Motor neuron (in vitro differentiated cells): Measurements from ENCODE around the gene PIK3C2A. TPM values are rescaled to one million over a fixed set of nuclear protein-coding genes. Genes with fewer than 3 reads are reported as not detected.
"Not testable (repeated sequence)": the region's sequence is repeated elsewhere in the genome, so short reads cannot be mapped to it uniquely, and the experiment has no call there.

Experiments
- ATAC-seq, 8 experiments: fragments of 200-7000 bp; cut with Tn5 transposase; replicated peaks in 6 of 8; 2 replicates each; pipeline ENCODE4 v1.8.0; 2021; ENCODE audit warnings: mild to moderate bottlenecking in 8 of 8, moderate library complexity in 8 of 8
- H3K27ac ChIP-seq, 2 donors: fragments of 250-450 bp; sonication (Bioruptor Pico); 2 replicates each; pipeline ENCODE4 v1.9.0; 2021; ENCODE audit warnings: antibody characterized with exemption in 2 of 2, mild to moderate bottlenecking in 2 of 2, moderate library complexity in 1 of 2
- H3K4me1 ChIP-seq, 2 donors: fragments of 250-450 bp; sonication (Bioruptor Pico); replicated peaks in 1 of 2; 2 replicates each; pipeline ENCODE4 v1.6.1; 2021; ENCODE audit warnings: antibody characterized with exemption in 2 of 2, mild to moderate bottlenecking in 2 of 2, moderate library complexity in 1 of 2
- H3K4me3 ChIP-seq, 5 donors: fragments of 250-450 bp; sonication (Bioruptor Pico); 2 replicates each; pipeline ENCODE4 v1.9.0; 2021; ENCODE audit warnings: antibody characterized with exemption in 5 of 5, mild to moderate bottlenecking in 5 of 5, moderate library complexity in 4 of 5
- WGBS, 10 experiments: fragments of 450-650 bp; shearing (Covaris generic); methylation state at CpG; one replicate each; pipeline ENCODE4 v1.0.0; 2022; 5-methylcytosine and 5-hydroxymethylcytosine counted together
- in situ Hi-C, 9 experiments: fragments of 400-800 bp; cut with MboI; loops; one replicate each; pipeline ENCODE4 v1.15.0; 2021; ENCODE audit warnings: low sequenced_read_pairs in 9 of 9, low pct_unique_long_range_greater_than_20kb in 2 of 9; ENCODE audit not compliant: unreplicated experiment in 9 of 9
- total RNA-seq, 8 experiments: library from RNA; unstranded; fragments of 300-600 nt; gene quantifications; 2 replicates each; pipeline versions ENCODE4 v1.2.3 to v1.2.4, GENCODE V29; 2022

PIK3C2A gene
- total RNA-seq, result 10 to 100 TPM; 25.0 to 68.5 (median 35.1) TPM

GRCh38 chr11:17207317-17208256 is at the start of gene PIK3C2A:
PIK3C2A (minus strand) TSS chr11:17207986; CDS start chr11:17169741, 38,245 bp downstream.
- H3K4me1 ChIP-seq, result peaks cover 5 to 7% of the 10 kb centered on the region in 2 donors
- peak within 1 kb of the TSS; percentile 78 to 97 (median 95) for H3K4me3 ChIP-seq
- peak; percentile 88 to 96 (median 94) for ATAC-seq
- in situ Hi-C loops, result no loop called here
- peak within 1 kb of the TSS; percentile 94 for H3K27ac ChIP-seq
- WGBS, 10 experiments, result 0 to 10% (median 0%) methylated on average over 1 to 11 of the region's 72 CpGs; no CpG with 5 or more reads in 4 of the 10 experiments

GRCh38 chr11:17257196-17257595 is 49.4 kb upstream of the PIK3C2A start:
- WGBS, 10 experiments, result 11 to 100% methylated on average over 1 of the region's 1 CpG; no CpG with 5 or more reads in 8 of the 10 experiments
- Histone ChIP-seq H3K4me3 (no peak overlapping the region), H3K27ac (no peak overlapping the region), H3K4me1 (no peaks in the 10 kb centered on the region)
- ATAC-seq, result peak in 6 of 8 experiments; percentile 41 to 92 (median 76)
- in situ Hi-C loops, result no loop called here

GRCh38 chr11:17256512-17256911 is 48.7 kb upstream of the PIK3C2A start:
- Histone ChIP-seq H3K4me1 (no peaks in the 10 kb centered on the region), H3K27ac (no peak overlapping the region), H3K4me3 (no peak overlapping the region)
- in situ Hi-C loops, result no loop called here
- ATAC-seq, result peak in 6 of 8 experiments; percentile 38 to 82 (median 60)
- 0 to 100% (median 85%) methylated on average over 1 to 3 of the region's 3 CpGs; no CpG with 5 or more reads in 2 of the 10 experiments for WGBS, 10 experiments

- no peak overlapping the region for H3K27ac ChIP-seq
- H3K4me1 ChIP-seq, result no peaks in the 10 kb centered on the region
- in situ Hi-C loops, result no loop called here
- no peak overlapping the region for H3K4me3 ChIP-seq
- 0 to 100% (median 80%) methylated on average over 1 to 4 of the region's 4 CpGs; no CpG with 5 or more reads in 1 of the 10 experiments for WGBS, 10 experiments
- ATAC-seq, result no peak
Measured at GRCh38 chr11:17252704-17253103, 44.9 kb upstream of the PIK3C2A start.

GRCh38 chr11:17250561-17251350 is 43.0 kb upstream of the PIK3C2A start:
- ATAC-seq, result peak in 1 of 8 experiments; percentile 26

GRCh38 chr11:17244046-17244445 is 36.3 kb upstream of the PIK3C2A start:
- in situ Hi-C loops, result loop anchor here in 3 of 9 experiments (25.0 kb wide), 1 partner anchor 268 kb away; no protein-coding TSS in a partner anchor
- 0 to 100% (median 43%) methylated on average over 1 to 2 of the region's 2 CpGs; no CpG with 5 or more reads in 6 of the 10 experiments for WGBS, 10 experiments
- Histone ChIP-seq H3K4me3 (no peak overlapping the region), H3K4me1 (no peaks in the 10 kb centered on the region), H3K27ac (no peak overlapping the region)
- no peak for ATAC-seq

More at GRCh38 chr11:17250561-17251350, 43.0 kb upstream of the PIK3C2A start:
- Histone ChIP-seq H3K4me1 (no peaks in the 10 kb centered on the region), H3K4me3 (no peak overlapping the region), H3K27ac (no peak overlapping the region)
- in situ Hi-C loops, result no loop called here

GRCh38 chr11:17242954-17243353 is 35.2 kb upstream of the PIK3C2A start:
- H3K4me1 ChIP-seq, ATAC-seq, H3K27ac ChIP-seq, H3K4me3 ChIP-seq: not testable (repeated sequence)
- in situ Hi-C loops, result loop anchor here in 3 of 9 experiments (25.0 kb wide), 1 partner anchor 269 kb away; no protein-coding TSS in a partner anchor
- WGBS, 10 experiments, result no CpG with 5 or more reads among the region's 4 CpGs

GRCh38 chr11:17240780-17241179 is 33.0 kb upstream of the PIK3C2A start:
- no peak for ATAC-seq
- no peak overlapping the region for H3K4me3 ChIP-seq
- H3K27ac ChIP-seq, result no peak overlapping the region
- in situ Hi-C loops, result loop anchor here in 3 of 9 experiments (25.0 kb wide), 1 partner anchor 272 kb away; no protein-coding TSS in a partner anchor
- no peaks in the 10 kb centered on the region for H3K4me1 ChIP-seq

GRCh38 chr11:17239927-17240326 is 32.1 kb upstream of the PIK3C2A start:
- H3K4me3 ChIP-seq, ATAC-seq, H3K27ac ChIP-seq, H3K4me1 ChIP-seq: not testable (repeated sequence)
- WGBS, 10 experiments, result 60 to 100% (median 82%) methylated on average over 1 to 4 of the region's 4 CpGs; no CpG with 5 or more reads in 2 of the 10 experiments
- in situ Hi-C loops, result loop anchor here in 3 of 9 experiments (25.0 kb wide), 1 partner anchor 272 kb away; no protein-coding TSS in a partner anchor

GRCh38 chr11:17238377-17238776 is 30.6 kb upstream of the PIK3C2A start:
- Histone ChIP-seq H3K4me3 (no peak overlapping the region), H3K27ac (no peak overlapping the region), H3K4me1 (no peaks in the 10 kb centered on the region)
- peak in 1 of 8 experiments; percentile 31 for ATAC-seq
- WGBS, 10 experiments, result 0 to 83% (median 67%) methylated on average over 1 to 3 of the region's 3 CpGs
- in situ Hi-C loops, result loop anchor here in 3 of 9 experiments (25.0 kb wide), 1 partner anchor 274 kb away; no protein-coding TSS in a partner anchor

GRCh38 chr11:17233101-17233500 is 25.3 kb upstream of the PIK3C2A start:
- H3K27ac ChIP-seq, result no peak overlapping the region
- no peak for ATAC-seq
- in situ Hi-C loops, result loop anchor here in 3 of 9 experiments (25.0 kb wide), 1 partner anchor 279 kb away; no protein-coding TSS in a partner anchor
- H3K4me3 ChIP-seq, result no peak overlapping the region
- H3K4me1 ChIP-seq, result no peaks in the 10 kb centered on the region

- H3K4me3 ChIP-seq, result no peak overlapping the region
- no peak overlapping the region for H3K27ac ChIP-seq
- in situ Hi-C loops, result loop anchor here in 3 of 9 experiments (25.0 kb wide), 1 partner anchor 281 kb away; no protein-coding TSS in a partner anchor
- peak in 2 of 8 experiments; percentile 86 to 90 for ATAC-seq
- WGBS, 10 experiments, result 10 to 86% (median 66%) methylated on average over 1 to 3 of the region's 3 CpGs
- no peaks in the 10 kb centered on the region for H3K4me1 ChIP-seq
Measured at GRCh38 chr11:17230867-17231851, 23.4 kb upstream of the PIK3C2A start.
